Activated CD8-positive, alpha-beta memory T cell treated with anti-CD3 and anti-CD28 coated beads, Interleukin-2, amount 50 U/mL, for 1 hour (primary cell): Measurements from ENCODE around the gene RGS6.
"Not testable (repeated sequence)": the region's sequence is repeated elsewhere in the genome, so short reads cannot be mapped to it uniquely, and the experiment has no call there.

Experiments used
- DNase-seq: peaks from one replicate; pipeline ENCODE4 v3.0.0-alpha.2; 2020; ENCODE audit errors: extremely low read depth

RGS6 gene

GRCh38 chr14:71932229-71932981, at the start of gene RGS6:
RGS6 (plus strand) TSS chr14:71932429.
- DNase-seq = no peak

DNA sequence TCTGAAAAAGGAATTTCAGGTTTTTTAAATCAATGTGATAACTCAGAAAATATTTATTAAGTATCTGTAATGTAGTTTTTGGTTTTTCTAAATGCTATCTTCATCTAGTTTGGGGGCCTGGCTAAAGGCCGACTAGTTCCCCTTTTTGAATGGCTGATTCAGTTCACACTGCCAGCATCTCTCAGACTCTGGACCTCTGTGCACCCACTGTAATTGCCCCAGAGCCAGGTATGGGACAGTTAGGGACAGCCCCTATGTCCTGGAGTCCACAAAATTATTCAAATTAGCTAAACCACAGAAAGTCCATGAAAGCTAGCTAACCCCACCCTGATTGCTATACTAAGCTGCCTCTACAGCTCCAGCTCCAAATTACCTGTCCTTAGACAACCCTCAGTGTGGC, 49.1 kb upstream of the RGS6 start:
- DNase-seq = no peak

DNA sequence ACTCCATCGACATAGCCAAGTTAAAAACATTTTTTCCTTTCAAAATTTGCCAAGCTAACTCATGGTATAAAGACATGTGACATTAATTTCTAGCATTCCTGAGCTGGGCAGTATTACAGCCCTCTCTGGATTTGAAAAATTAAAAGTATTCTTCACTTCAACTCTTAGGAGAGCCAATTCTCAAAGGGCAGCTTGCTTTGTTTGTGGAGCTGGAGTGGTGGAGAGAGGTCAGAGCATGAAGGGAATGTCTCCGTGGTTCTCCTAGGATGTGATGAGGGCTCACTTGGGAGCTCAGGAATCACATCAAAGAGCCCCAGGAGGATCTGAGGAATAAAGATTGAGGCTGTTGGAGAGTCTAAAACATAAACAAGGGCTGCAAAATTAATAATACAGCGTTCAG, 46.9 kb upstream of the RGS6 start:
- DNase-seq = no peak

GRCh38 chr14:71887802-71888201, 44.4 kb upstream of the RGS6 start:
- DNase-seq = not testable (repeated sequence)

GRCh38 chr14:71890541-71890940, 41.7 kb upstream of the RGS6 start:
- DNase-seq = no peak

- no peak for DNase-seq
Observed at GRCh38 chr14:71891185-71891584, 41.0 kb upstream of the RGS6 start.

GRCh38 chr14:71891970-71892369, 40.3 kb upstream of the RGS6 start:
- DNase-seq = no peak

GRCh38 chr14:71905031-71905430, 27.2 kb upstream of the RGS6 start:
- no peak for DNase-seq

- DNase-seq = no peak
Observed at GRCh38 chr14:71905860-71906259, 26.4 kb upstream of the RGS6 start.

DNA sequence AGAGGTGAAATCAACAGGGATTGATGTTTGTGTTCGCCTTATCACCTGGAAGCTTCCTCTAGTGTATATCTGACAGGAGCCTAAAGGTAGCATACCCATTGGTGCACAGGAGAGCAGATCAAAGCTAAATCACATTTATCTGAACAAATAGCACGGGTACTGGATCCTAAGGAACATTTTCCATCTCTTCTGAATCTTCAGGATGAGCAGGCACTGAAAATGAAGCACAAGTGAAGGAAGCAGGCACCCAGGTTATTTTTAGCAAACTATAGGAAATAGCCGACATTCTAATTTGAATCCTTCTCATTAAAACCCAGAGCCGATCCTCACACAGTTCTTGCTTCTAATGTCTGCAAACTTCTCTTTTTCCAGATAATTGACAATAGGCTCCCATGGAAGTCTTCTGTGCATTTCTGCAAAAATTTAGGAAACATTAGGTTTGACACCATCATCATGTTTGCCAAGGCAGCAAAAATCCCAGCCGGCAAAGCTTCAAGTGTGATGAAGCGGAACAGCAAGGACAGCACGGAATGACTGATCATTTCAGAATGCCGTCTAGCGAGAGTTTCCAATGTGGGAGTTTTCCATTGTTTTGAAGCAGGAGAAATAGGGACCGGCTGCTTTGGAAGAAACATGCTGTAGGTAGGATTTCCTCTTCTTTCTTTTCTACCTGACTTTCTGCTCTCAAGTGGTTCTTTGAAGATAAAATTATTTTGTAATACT, 24.3 kb upstream of the RGS6 start:
- no peak for DNase-seq

DNA sequence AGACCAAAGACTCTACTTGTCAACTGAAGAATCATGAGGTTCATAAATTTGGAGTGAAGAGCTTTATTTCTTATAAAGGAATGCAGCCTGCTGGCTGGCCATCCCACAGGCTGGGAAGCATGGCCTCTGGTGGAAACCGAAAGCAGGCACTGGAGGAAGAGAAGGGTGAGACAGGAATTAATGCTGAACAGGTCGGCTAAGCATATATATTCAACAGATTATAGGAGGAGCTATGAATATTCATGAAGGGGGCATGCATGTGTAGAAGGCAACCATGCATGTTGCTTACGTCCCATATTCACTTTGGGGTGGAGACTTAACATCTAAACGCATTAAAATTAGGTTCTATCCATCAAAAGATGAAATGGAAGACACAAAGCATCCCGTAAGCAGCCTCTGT, 20.6 kb upstream of the RGS6 start:
- no peak for DNase-seq

GRCh38 chr14:71913342-71913741, 18.9 kb upstream of the RGS6 start:
- DNase-seq = no peak

- no peak for DNase-seq
Observed at GRCh38 chr14:71918955-71919354, 13.3 kb upstream of the RGS6 start.

DNA sequence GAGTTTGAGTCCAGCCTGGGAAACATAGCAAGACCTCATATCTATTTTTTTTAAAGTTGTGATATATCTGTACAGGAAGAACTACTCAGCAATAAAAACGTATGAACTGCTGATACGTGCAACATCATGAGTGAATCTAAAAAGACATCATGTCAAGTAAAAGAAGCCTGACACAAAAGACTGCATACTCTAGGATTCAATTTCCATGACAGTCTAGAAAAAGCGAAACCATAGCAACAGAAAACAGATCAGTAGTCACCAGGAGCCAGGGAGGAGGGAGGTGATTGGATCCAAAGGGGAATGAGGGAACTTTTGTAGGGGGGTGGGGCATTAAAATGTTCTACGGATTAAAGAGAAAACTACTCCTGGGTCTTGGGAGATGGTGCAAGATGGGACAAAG, 8.7 kb upstream of the RGS6 start:
- DNase-seq = no peak

- DNase-seq = no peak
Observed at GRCh38 chr14:71931492-71932228, 569 bp upstream of the RGS6 start.

DNA sequence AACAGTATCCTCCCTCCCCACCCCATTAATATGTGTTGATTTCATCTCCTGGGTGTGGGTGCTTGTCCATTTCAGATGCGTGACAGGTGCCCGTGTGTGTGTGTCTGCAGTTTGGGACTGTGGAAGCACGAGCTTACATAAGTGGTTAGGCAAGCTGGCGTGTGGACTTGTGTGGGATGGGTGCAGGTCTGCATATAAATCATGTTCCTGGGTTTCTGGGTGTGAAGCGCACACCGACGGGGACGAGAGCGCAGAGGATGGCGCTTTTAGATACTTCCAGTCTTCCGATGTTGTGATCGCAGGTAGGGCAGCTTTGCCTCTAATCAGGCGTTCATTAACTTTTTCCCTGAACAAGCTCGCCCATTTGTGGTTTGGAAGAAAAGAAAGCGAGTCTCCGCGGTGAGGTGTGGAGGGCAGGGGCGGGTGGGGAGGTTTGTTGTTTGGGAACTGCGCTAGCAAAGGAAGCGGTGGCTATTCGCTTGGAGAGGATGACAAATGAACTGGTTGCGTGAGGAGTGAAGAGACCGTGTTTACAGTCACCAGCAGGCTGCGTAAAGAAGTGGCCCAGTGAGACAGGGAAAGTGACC, 865 bp downstream of the RGS6 start:
- DNase-seq = no peak

DNA sequence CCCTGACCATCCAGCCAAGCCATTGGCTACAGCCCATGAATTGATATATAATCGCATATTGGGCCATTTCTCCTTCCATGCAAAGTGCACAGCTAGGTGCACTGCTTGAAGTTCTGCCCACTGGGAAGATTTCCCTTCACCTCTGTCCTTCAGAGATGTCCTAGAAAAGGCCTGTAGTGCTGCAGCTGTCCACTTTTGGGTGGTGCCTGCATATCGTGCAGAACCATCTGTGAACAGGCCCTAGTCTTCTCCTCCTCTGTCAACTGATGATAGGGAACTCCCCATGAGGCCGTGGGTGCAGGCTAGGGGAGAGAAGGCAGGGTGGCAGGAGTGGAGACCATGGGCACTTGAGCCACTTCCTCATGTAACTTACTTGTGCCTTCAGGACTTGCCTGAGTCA, 6.0 kb downstream of the RGS6 start:
- DNase-seq = not testable (repeated sequence)

GRCh38 chr14:71939344-71939743, 7.1 kb downstream of the RGS6 start:
- DNase-seq = not testable (repeated sequence)

GRCh38 chr14:71940500-71940899, 8.3 kb downstream of the RGS6 start:
- not testable (repeated sequence) for DNase-seq

GRCh38 chr14:71941616-71942015, 9.4 kb downstream of the RGS6 start:
- DNase-seq = not testable (repeated sequence)

GRCh38 chr14:71942904-71943694, 10.9 kb downstream of the RGS6 start:
- DNase-seq = no peak

- DNase-seq = no peak
Observed at GRCh38 chr14:71943695-71944018, 11.4 kb downstream of the RGS6 start.
